ENCODE measurements around the gene PDE4B. TPM values are rescaled to one million over a fixed set of nuclear protein-coding genes. Genes with fewer than 3 reads are reported as not detected.

Gene PDE4B
- total and polyA plus RNA-seq, 9 of the 15 experiments (the other 6 are each of a cell fraction or from before 2014, with no cell fraction given), result 0.09 TPM; not detected in 8

DNA sequence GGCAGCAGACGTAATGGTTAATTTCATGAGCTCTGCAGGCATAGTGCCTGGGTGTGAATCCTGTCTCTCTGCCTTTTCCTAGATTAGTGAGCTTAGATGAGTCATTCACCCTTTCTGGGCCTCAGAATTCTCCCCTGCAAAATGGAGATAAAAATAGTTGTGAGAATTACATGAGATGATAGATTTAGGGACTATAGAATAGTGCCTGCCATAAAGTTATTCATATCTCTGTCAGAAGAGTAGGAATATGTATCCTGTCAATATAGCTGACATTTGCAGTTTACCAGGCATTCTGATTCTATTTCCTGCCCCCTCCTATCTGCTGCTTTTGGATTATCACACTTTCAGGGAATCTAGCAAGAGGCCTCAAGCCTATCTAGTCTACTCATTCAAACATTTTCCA, 112.0 kb downstream of the PDE4B start (continued):
- TF ChIP-seq, protein P1, sequence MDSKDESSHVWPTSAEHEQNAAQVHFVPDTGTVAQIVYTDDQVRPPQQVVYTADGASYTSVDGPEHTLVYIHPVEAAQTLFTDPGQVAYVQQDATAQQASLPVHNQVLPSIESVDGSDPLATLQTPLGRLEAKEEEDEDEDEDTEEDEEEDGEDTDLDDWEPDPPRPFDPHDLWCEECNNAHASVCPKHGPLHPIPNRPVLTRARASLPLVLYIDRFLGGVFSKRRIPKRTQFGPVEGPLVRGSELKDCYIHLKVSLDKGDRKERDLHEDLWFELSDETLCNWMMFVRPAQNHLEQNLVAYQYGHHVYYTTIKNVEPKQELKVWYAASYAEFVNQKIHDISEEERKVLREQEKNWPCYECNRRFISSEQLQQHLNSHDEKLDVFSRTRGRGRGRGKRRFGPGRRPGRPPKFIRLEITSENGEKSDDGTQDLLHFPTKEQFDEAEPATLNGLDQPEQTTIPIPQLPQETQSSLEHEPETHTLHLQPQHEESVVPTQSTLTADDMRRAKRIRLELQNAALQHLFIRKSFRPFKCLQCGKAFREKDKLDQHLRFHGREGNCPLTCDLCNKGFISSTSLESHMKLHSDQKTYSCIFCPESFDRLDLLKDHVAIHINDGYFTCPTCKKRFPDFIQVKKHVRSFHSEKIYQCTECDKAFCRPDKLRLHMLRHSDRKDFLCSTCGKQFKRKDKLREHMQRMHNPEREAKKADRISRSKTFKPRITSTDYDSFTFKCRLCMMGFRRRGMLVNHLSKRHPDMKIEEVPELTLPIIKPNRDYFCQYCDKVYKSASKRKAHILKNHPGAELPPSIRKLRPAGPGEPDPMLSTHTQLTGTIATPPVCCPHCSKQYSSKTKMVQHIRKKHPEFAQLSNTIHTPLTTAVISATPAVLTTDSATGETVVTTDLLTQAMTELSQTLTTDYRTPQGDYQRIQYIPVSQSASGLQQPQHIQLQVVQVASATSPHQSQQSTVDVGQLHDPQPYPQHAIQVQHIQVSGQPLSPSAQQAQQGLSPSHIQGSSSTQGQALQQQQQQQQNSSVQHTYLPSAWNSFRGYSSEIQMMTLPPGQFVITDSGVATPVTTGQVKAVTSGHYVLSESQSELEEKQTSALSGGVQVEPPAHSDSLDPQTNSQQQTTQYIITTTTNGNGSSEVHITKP (IDR thresholded peaks at IDR 0.05; ENCODE audit: partially characterized antibody), result peak; percentile 65
- TF ChIP-seq MEF2A (IDR thresholded peaks at IDR 0.05; ENCODE audit: control insufficient read depth, low read depth, low read length), result peak; percentile 94
- no peak for TF ChIP-seq DDX20 (tag; IDR thresholded peaks at IDR 0.05; ENCODE audit: low read depth)
- TF ChIP-seq ZKSCAN1 (IDR thresholded peaks at IDR 0.05; ENCODE audit: low read depth, low read length), result no peak
- TF ChIP-seq, protein P2, sequence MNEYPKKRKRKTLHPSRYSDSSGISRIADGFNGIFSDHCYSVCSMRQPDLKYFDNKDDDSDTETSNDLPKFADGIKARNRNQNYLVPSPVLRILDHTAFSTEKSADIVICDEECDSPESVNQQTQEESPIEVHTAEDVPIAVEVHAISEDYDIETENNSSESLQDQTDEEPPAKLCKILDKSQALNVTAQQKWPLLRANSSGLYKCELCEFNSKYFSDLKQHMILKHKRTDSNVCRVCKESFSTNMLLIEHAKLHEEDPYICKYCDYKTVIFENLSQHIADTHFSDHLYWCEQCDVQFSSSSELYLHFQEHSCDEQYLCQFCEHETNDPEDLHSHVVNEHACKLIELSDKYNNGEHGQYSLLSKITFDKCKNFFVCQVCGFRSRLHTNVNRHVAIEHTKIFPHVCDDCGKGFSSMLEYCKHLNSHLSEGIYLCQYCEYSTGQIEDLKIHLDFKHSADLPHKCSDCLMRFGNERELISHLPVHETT (CRISPR knock-in tag; conservative IDR thresholded peaks at IDR 0.05 in 1 of 2, IDR thresholded peaks at IDR 0.05 in 1 of 2), result no peak
- TF ChIP-seq, protein P3, sequence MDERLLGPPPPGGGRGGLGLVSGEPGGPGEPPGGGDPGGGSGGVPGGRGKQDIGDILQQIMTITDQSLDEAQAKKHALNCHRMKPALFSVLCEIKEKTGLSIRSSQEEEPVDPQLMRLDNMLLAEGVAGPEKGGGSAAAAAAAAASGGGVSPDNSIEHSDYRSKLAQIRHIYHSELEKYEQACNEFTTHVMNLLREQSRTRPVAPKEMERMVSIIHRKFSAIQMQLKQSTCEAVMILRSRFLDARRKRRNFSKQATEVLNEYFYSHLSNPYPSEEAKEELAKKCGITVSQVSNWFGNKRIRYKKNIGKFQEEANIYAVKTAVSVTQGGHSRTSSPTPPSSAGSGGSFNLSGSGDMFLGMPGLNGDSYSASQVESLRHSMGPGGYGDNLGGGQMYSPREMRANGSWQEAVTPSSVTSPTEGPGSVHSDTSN (CRISPR knock-in tag; IDR thresholded peaks at IDR 0.05; ENCODE audit: low read depth), result no peak
- TF ChIP-seq, protein P3 (tag; conservative IDR thresholded peaks at IDR 0.05; ENCODE audit: low read depth), result peak; percentile 75
- TF ChIP-seq POLR2AphosphoS5 (IDR thresholded peaks at IDR 0.05; ENCODE audit: control insufficient read depth, insufficient read depth, low read depth, low read length), result peak; percentile 83; the same call in 1 of the 2 replicates
- peak; percentile 85 for TF ChIP-seq STAT5A (IDR thresholded peaks at IDR 0.05; ENCODE audit: borderline replicate concordance, low read length)
- TF ChIP-seq, protein P4, sequence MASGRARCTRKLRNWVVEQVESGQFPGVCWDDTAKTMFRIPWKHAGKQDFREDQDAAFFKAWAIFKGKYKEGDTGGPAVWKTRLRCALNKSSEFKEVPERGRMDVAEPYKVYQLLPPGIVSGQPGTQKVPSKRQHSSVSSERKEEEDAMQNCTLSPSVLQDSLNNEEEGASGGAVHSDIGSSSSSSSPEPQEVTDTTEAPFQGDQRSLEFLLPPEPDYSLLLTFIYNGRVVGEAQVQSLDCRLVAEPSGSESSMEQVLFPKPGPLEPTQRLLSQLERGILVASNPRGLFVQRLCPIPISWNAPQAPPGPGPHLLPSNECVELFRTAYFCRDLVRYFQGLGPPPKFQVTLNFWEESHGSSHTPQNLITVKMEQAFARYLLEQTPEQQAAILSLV (tag; IDR thresholded peaks at IDR 0.05), result no peak
- TF ChIP-seq, protein P5, sequence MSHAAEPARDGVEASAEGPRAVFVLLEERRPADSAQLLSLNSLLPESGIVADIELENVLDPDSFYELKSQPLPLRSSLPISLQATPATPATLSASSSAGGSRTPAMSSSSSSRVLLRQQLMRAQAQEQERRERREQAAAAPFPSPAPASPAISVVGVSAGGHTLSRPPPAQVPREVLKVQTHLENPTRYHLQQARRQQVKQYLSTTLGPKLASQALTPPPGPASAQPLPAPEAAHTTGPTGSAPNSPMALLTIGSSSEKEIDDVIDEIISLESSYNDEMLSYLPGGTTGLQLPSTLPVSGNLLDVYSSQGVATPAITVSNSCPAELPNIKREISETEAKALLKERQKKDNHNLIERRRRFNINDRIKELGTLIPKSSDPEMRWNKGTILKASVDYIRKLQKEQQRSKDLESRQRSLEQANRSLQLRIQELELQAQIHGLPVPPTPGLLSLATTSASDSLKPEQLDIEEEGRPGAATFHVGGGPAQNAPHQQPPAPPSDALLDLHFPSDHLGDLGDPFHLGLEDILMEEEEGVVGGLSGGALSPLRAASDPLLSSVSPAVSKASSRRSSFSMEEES (CRISPR knock-in tag; IDR thresholded peaks at IDR 0.05), result no peak
- TF ChIP-seq SMARCE1 (IDR thresholded peaks at IDR 0.05), result peak; percentile 95
- peak; percentile 82 for TF ChIP-seq MAFG (tag; conservative IDR thresholded peaks at IDR 0.05)
- no peak for TF ChIP-seq ZBTB17 (CRISPR knock-in tag; IDR thresholded peaks at IDR 0.05)
- no peak for TF ChIP-seq SLC30A9 (CRISPR knock-in tag; IDR thresholded peaks at IDR 0.05)
- TF ChIP-seq, protein P6, sequence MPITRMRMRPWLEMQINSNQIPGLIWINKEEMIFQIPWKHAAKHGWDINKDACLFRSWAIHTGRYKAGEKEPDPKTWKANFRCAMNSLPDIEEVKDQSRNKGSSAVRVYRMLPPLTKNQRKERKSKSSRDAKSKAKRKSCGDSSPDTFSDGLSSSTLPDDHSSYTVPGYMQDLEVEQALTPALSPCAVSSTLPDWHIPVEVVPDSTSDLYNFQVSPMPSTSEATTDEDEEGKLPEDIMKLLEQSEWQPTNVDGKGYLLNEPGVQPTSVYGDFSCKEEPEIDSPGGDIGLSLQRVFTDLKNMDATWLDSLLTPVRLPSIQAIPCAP (CRISPR knock-in tag; IDR thresholded peaks at IDR 0.05; ENCODE audit: borderline replicate concordance), result no peak
